HuH-7 (cell line): ENCODE measurements around the gene UBN1.
"Not testable (repeated sequence)": the region's sequence is repeated elsewhere in the genome, so short reads cannot be mapped to it uniquely, and the experiment has no call there.

Experiments used
- DNase-seq: peaks from one replicate; pipeline ENCODE4 v3.0.0; 2011; ENCODE audit warnings: low spot score

The UBN1 gene

GRCh38 chr16:4904942-4905615 lies 57.8 kb downstream of the UBN1 start:
- no peak for DNase-seq

GRCh38 chr16:4908854-4909401 lies 61.6 kb downstream of the UBN1 start:
- no peak for DNase-seq

- DNase-seq, result no peak
Observed at GRCh38 chr16:4909825-4910224, 62.5 kb downstream of the UBN1 start.

GRCh38 chr16:4910828-4911227 lies 63.5 kb downstream of the UBN1 start:
- DNase-seq, result no peak

GRCh38 chr16:4911970-4912386 lies 64.7 kb downstream of the UBN1 start:
- DNase-seq, result peak; percentile 52

- no peak for DNase-seq
Observed at GRCh38 chr16:4913130-4913773, 66.0 kb downstream of the UBN1 start.

- DNase-seq, result no peak
Observed at GRCh38 chr16:4913774-4914525, 66.7 kb downstream of the UBN1 start.

- DNase-seq, result no peak
Observed at GRCh38 chr16:4914528-4915225, 67.4 kb downstream of the UBN1 start.

- no peak for DNase-seq
Observed at GRCh38 chr16:4915226-4915761, 68.0 kb downstream of the UBN1 start.

GRCh38 chr16:4917117-4917516 lies 69.8 kb downstream of the UBN1 start:
- DNase-seq, result no peak

GRCh38 chr16:4918781-4919251 lies 71.5 kb downstream of the UBN1 start:
- DNase-seq, result no peak

GRCh38 chr16:4920826-4921225 lies 73.5 kb downstream of the UBN1 start:
- no peak for DNase-seq

GRCh38 chr16:4922721-4923342 lies 75.6 kb downstream of the UBN1 start:
- no peak for DNase-seq

- no peak for DNase-seq
Observed at GRCh38 chr16:4923853-4924252, 76.6 kb downstream of the UBN1 start.

GRCh38 chr16:4924593-4925292 lies 77.5 kb downstream of the UBN1 start:
- no peak for DNase-seq

- DNase-seq, result no peak
Observed at GRCh38 chr16:4925293-4925607, 78.0 kb downstream of the UBN1 start.

- DNase-seq, result no peak
Observed at GRCh38 chr16:4925791-4926190, 78.5 kb downstream of the UBN1 start.

GRCh38 chr16:4926928-4927327 lies 79.6 kb downstream of the UBN1 start:
- no peak for DNase-seq

- DNase-seq, result no peak
Observed at GRCh38 chr16:4927661-4928060, 80.4 kb downstream of the UBN1 start.

GRCh38 chr16:4928227-4928626 lies 80.9 kb downstream of the UBN1 start:
- DNase-seq, result no peak

GRCh38 chr16:4929619-4930018 lies 82.3 kb downstream of the UBN1 start:
- DNase-seq, result not testable (repeated sequence)
